Astrocyte (in vitro differentiated cells and primary cell): ENCODE results near the gene IL17RE.
"Not testable (repeated sequence)": the region's sequence is repeated elsewhere in the genome, so short reads cannot be mapped to it uniquely, and the experiment has no call there.

Experiments used
- EZH2 ChIP-seq: IDR thresholded peaks from 2 replicates; pipeline ENCODE4 v1.6.1; 2012; ENCODE audit warnings: mild to moderate bottlenecking, low read length, inconsistent platforms; ENCODE audit not compliant: insufficient read depth
- TF ChIP-seq, protein P1 (sequence below): IDR thresholded peaks from 2 replicates; pipeline ENCODE4 v1.5.1; 2011; ENCODE audit warnings: low read depth, mild to moderate bottlenecking, inconsistent platforms, low read length, moderate library complexity; ENCODE audit not compliant: insufficient read depth

GRCh38 chr3:9865125-9865637 is 37.5 kb upstream of the IL17RE start:
- TF ChIP-seq, protein P1, sequence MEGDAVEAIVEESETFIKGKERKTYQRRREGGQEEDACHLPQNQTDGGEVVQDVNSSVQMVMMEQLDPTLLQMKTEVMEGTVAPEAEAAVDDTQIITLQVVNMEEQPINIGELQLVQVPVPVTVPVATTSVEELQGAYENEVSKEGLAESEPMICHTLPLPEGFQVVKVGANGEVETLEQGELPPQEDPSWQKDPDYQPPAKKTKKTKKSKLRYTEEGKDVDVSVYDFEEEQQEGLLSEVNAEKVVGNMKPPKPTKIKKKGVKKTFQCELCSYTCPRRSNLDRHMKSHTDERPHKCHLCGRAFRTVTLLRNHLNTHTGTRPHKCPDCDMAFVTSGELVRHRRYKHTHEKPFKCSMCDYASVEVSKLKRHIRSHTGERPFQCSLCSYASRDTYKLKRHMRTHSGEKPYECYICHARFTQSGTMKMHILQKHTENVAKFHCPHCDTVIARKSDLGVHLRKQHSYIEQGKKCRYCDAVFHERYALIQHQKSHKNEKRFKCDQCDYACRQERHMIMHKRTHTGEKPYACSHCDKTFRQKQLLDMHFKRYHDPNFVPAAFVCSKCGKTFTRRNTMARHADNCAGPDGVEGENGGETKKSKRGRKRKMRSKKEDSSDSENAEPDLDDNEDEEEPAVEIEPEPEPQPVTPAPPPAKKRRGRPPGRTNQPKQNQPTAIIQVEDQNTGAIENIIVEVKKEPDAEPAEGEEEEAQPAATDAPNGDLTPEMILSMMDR: not testable (repeated sequence)
- TF ChIP-seq EZH2: not testable (repeated sequence)
